Upper lobe of right lung (tissue), 1 donor: ENCODE results near the gene CEP350. TPM values are rescaled to one million over a fixed set of nuclear protein-coding genes. Genes with fewer than 3 reads are reported as not detected.

Experiments used
- ATAC-seq: fragments of 200-7000 bp; cut with Tn5 transposase; one replicate; pipeline ENCODE4 v1.9.1; 2020; ENCODE audit warnings: mild to moderate bottlenecking, moderate library complexity
- DNase-seq: peaks from one replicate; pipeline ENCODE4 v3.0.0-alpha.2; 2020
- H3K27ac ChIP-seq: fragments of 200-600 bp; one replicate; pipeline ENCODE4 v1.8.0; 2022
- H3K27me3 ChIP-seq: fragments of 200-600 bp; one replicate; pipeline ENCODE4 v1.8.0; 2022; ENCODE audit warnings: mild to moderate bottlenecking
- H3K36me3 ChIP-seq: fragments of 200-600 bp; one replicate; pipeline ENCODE4 v1.8.0; 2022
- H3K4me1 ChIP-seq: fragments of 200-600 bp; one replicate; pipeline ENCODE4 v1.8.0; 2022
- H3K4me3 ChIP-seq: fragments of 200-600 bp; one replicate; pipeline ENCODE4 v1.8.0; 2022; ENCODE audit warnings: mild to moderate bottlenecking
- H3K9me3 ChIP-seq: fragments of 200-600 bp; one replicate; pipeline ENCODE4 v1.8.0; 2022
- intact Hi-C: fragments of 100-400 bp; cut with DNase I; formaldehyde crosslinking; loops from one replicate; pipeline ENCODE4 v1.11.0; 2022
- total RNA-seq: library from RNA; stranded (reverse); fragmentation: NEBNext Ultra II Directional; extraction: Animal tissue kit (Norgen Biotek cat#: 25700); gene quantifications from one replicate; pipeline ENCODE4 v1.2.1, GENCODE V29; 2021
- TF ChIP-seq, protein P1 (sequence below): fragments of 200-600 bp; IDR thresholded peaks from one replicate; pipeline ENCODE4 v1.8.0; 2022; ENCODE audit warnings: antibody characterized with exemption
- donor health status: DM: no; HTN: yes; CAD: no; lungs with severe emphysema.

The CEP350 gene
- total RNA-seq, 1 donor from 2014 or later = 51.2 TPM

DNA sequence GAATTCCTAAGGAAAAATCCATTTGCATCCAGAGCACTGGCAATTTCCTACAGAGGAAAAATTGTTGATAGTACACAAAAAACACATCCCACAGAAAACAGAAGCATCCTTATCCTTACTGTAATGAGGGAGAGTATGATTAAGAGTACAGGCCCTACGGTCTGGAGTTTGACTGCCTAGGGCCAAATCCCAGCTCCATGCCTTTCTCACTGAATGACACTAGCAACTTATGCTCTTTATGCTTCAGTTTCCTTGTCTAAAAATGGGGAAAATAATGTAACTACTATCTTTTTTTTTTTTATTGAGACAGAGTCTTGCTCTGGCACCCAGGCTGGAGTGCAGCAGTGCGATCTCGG lies 27.8 kb upstream of the CEP350 start:
- no peaks in the 10 kb centered on the region for H3K9me3 ChIP-seq
- no peak for DNase-seq
- H3K36me3 ChIP-seq = no peaks in the 10 kb centered on the region
- no peaks in the 10 kb centered on the region for H3K27me3 ChIP-seq
- intact Hi-C loops = no loop called here
- TF ChIP-seq, protein P1, sequence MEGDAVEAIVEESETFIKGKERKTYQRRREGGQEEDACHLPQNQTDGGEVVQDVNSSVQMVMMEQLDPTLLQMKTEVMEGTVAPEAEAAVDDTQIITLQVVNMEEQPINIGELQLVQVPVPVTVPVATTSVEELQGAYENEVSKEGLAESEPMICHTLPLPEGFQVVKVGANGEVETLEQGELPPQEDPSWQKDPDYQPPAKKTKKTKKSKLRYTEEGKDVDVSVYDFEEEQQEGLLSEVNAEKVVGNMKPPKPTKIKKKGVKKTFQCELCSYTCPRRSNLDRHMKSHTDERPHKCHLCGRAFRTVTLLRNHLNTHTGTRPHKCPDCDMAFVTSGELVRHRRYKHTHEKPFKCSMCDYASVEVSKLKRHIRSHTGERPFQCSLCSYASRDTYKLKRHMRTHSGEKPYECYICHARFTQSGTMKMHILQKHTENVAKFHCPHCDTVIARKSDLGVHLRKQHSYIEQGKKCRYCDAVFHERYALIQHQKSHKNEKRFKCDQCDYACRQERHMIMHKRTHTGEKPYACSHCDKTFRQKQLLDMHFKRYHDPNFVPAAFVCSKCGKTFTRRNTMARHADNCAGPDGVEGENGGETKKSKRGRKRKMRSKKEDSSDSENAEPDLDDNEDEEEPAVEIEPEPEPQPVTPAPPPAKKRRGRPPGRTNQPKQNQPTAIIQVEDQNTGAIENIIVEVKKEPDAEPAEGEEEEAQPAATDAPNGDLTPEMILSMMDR = no peak
- no peak overlapping the region for H3K4me3 ChIP-seq
- no peak overlapping the region for H3K27ac ChIP-seq
- H3K4me1 ChIP-seq = no peaks in the 10 kb centered on the region
- no peak for ATAC-seq

DNA sequence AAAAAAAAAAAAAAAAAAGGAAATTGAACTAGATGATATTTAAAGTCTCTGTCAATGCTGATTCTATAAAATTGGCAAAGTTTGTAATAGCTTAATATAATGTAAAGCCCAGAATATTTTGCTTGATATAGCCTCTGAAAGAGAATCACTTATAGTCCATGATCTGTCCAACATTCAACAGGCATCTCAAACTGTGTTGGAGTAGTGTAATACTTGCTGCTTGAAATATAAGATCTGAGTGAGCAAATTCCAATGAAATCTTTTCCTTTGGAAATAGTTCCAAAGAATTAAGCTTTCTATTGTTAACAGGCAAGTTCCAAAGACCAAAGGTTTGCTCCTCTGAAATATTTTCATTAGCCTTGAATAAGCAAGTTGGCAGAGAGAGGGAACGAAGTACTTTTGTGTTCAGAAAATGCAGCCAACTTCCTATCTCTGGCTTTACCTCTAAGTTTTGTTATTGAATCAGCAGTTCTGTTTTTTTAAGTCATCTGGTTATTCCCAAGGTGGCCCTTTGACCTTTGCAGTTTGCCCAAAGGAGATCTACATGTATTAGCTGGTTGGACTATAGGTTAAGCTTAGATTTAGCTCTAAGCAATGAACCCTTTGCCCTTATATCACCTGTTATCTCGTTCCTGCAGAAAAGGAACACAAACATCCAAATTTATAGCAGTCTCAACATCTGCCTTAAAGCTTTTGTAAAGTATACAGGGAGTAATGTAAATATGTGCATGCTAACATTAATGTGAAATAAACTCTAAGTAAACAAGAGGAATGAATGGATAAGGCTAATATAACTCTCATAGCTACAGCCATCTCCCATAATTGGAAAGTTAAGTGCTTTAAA lies 24.4 kb upstream of the CEP350 start:
- TF ChIP-seq, protein P1 = no peak
- Histone ChIP-seq H3K27ac (no peak overlapping the region), H3K4me1 (no peaks in the 10 kb centered on the region), H3K9me3 (no peaks in the 10 kb centered on the region), H3K36me3 (no peaks in the 10 kb centered on the region), H3K4me3 (no peak overlapping the region), H3K27me3 (no peaks in the 10 kb centered on the region)
- DNase-seq = no peak
- intact Hi-C loops = no loop called here
- no peak for ATAC-seq

DNA sequence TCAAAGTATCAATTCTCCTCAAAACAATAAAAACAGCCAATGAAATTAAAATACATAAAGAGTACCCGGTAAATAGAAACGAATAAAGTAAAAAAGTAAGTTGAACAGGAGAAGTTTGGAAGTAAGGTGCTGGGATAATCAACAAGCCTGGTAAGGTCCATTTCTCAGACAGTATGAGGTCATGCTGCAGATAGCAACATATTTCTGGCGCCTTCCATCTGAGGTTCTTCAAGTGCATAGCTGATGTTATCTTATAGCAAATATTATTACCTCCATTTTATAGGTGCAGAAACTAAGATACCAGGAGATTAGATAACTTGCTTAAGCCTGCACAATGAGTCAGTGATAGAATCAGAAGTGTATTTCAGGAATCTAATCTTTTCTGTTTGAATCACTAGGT lies 23.7 kb upstream of the CEP350 start:
- Histone ChIP-seq H3K9me3 (no peaks in the 10 kb centered on the region), H3K4me1 (no peaks in the 10 kb centered on the region), H3K27ac (no peak overlapping the region), H3K27me3 (no peaks in the 10 kb centered on the region), H3K4me3 (no peak overlapping the region), H3K36me3 (no peaks in the 10 kb centered on the region)
- no peak for DNase-seq
- intact Hi-C loops = no loop called here
- no peak for ATAC-seq
- TF ChIP-seq, protein P1 = no peak

DNA sequence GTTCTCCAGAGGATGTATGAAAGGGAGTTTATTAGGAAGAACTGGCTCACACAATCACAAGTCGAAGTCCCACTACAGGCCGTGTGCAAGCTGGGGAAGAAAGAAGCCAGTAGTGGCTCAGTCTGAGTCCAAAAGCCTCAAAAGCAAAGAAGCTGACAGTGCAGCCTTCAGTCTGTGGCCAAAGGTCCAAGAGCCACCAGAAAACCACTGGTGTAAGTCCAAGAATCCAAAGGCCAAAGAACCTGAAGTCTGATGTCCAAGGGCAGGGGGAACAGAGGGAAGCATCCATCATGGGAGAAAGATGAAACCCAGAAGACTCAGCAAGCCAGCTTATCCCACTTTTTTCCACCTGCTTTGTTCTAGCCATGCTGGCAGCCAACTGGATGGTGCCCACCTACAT lies 21.4 kb upstream of the CEP350 start:
- H3K9me3 ChIP-seq = no peaks in the 10 kb centered on the region
- H3K4me3 ChIP-seq = no peak overlapping the region
- intact Hi-C loops = no loop called here
- no peaks in the 10 kb centered on the region for H3K36me3 ChIP-seq
- no peak overlapping the region for H3K27ac ChIP-seq
- TF ChIP-seq, protein P1 = no peak
- H3K27me3 ChIP-seq = no peaks in the 10 kb centered on the region
- ATAC-seq (no peak), DNase-seq (no peak)
- no peaks in the 10 kb centered on the region for H3K4me1 ChIP-seq

DNA sequence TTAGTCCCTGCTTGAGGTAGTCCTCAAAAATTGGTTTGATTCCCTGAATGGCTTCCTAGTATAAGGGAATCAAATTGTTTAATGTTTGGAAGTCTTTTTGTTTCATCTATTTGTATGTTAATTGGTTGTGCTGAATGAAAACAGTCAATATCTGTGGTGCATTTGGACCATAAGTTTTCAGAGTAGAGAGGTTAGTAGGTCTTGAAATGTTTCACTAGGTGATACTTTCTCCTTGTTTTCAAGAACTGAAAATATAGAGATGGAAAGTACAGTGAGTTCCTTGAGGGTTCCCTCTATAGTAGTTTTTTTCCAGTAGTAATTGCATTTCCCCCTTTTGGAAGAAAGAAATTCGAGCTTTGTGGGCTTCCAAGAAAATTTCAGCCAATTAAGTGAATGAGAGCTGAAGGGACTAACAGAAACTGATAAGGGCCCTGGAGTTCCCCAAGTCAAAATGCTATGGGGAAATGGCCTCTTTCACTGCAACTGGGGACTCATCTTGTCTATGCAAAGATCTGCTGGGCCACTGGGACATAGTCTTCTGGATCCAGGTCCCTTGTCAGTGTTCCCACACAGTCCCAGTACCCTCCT lies 18.6 kb upstream of the CEP350 start:
- Histone ChIP-seq H3K36me3 (no peaks in the 10 kb centered on the region), H3K4me1 (peaks cover 6% of the 10 kb centered on the region), H3K4me3 (no peak overlapping the region), H3K9me3 (no peaks in the 10 kb centered on the region), H3K27me3 (no peaks in the 10 kb centered on the region), H3K27ac (no peak overlapping the region)
- intact Hi-C loops = no loop called here
- ATAC-seq (no peak), DNase-seq (no peak)
- TF ChIP-seq, protein P1 = no peak
